ENCODE results near the gene GALNT18. TPM values are rescaled to one million over a fixed set of nuclear protein-coding genes. Genes with fewer than 3 reads are reported as not detected.

GALNT18 gene
- total RNA-seq, 1 donor from 2014 or later, result 22.1 TPM

DNA sequence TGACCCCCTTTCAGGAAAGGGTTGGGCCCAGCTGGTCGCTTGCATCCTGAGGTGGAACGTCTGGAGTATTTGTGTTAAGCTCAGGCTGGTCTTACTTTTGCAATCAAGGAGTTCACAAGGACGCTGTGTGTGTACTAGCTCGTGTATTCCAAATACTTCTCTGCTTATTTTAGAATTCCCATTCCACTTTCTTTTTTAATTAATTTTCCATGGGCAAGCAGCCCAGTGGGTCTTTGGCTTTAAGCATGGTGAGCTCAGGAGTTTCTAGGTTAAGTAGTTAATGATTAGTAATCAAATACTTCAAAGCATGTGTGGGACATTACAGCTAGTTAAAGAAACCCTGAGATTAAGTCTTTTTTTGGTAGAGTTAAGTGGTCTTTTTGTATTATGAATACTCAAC, 337.3 kb downstream of the GALNT18 start:
- Histone ChIP-seq H3K36me3 (no peaks in the 10 kb centered on the region), H3K27me3 (no peaks in the 10 kb centered on the region), H3K4me3 (no peak overlapping the region), H3K27ac (no peak overlapping the region), H3K9me3 (no peaks in the 10 kb centered on the region), H3K4me1 (no peaks in the 10 kb centered on the region)
- TF ChIP-seq POLR2A (IDR thresholded peaks at IDR 0.05) (no peak), POLR2AphosphoS5 (IDR thresholded peaks at IDR 0.05; ENCODE audit: insufficient read depth in 1 of 2, low read depth in 1 of 2) (no peak), CTCF (IDR thresholded peaks at IDR 0.05) (no peak)
- intact Hi-C loops (cut with DNase I), result no loop called here
- no peak for DNase-seq (ENCODE audit: extremely low spot score in 2 of 2)

- Histone ChIP-seq H3K27ac (no peak overlapping the region), H3K4me3 (no peak overlapping the region), H3K27me3 (no peaks in the 10 kb centered on the region), H3K36me3 (no peaks in the 10 kb centered on the region), H3K9me3 (no peaks in the 10 kb centered on the region), H3K4me1 (no peaks in the 10 kb centered on the region)
- no peak for DNase-seq (ENCODE audit: extremely low spot score in 2 of 2)
- TF ChIP-seq POLR2AphosphoS5 (IDR thresholded peaks at IDR 0.05; ENCODE audit: insufficient read depth in 1 of 2, low read depth in 1 of 2), result no peak
- TF ChIP-seq CTCF (IDR thresholded peaks at IDR 0.05), result no peak
- no peak for TF ChIP-seq POLR2A (IDR thresholded peaks at IDR 0.05)
- intact Hi-C loops (cut with DNase I), result no loop called here
Observed at GRCh38 chr11:11281626-11282025, 340.2 kb downstream of the GALNT18 start.

DNA sequence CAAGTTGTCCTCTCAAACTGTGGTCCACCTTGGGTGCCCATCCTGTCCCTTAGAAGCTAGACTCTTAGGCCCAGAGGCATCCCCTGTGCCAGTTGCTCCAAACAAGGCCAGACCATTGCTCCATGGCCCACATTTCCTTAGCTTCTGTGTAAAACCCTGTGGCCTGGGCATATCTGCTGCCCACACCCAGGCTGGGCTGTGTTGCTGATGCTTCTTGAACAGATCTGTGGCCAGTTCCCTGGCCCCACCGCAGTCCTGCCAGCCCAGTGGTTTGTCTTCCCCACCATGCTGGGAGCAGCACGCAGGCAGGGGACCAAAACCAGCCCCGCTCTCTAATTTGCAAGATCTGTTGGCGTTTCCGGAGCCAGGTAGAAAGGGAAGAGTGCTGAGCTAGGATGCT, 341.0 kb downstream of the GALNT18 start:
- Histone ChIP-seq H3K27me3 (no peaks in the 10 kb centered on the region), H3K27ac (no peak overlapping the region), H3K9me3 (no peaks in the 10 kb centered on the region), H3K4me1 (no peaks in the 10 kb centered on the region), H3K4me3 (no peak overlapping the region), H3K36me3 (no peaks in the 10 kb centered on the region)
- no peak for TF ChIP-seq POLR2A (IDR thresholded peaks at IDR 0.05)
- no peak for TF ChIP-seq CTCF (IDR thresholded peaks at IDR 0.05)
- no peak for TF ChIP-seq POLR2AphosphoS5 (IDR thresholded peaks at IDR 0.05; ENCODE audit: insufficient read depth in 1 of 2, low read depth in 1 of 2)
- intact Hi-C loops (cut with DNase I), result no loop called here
- DNase-seq (ENCODE audit: extremely low spot score in 2 of 2), result no peak

DNA sequence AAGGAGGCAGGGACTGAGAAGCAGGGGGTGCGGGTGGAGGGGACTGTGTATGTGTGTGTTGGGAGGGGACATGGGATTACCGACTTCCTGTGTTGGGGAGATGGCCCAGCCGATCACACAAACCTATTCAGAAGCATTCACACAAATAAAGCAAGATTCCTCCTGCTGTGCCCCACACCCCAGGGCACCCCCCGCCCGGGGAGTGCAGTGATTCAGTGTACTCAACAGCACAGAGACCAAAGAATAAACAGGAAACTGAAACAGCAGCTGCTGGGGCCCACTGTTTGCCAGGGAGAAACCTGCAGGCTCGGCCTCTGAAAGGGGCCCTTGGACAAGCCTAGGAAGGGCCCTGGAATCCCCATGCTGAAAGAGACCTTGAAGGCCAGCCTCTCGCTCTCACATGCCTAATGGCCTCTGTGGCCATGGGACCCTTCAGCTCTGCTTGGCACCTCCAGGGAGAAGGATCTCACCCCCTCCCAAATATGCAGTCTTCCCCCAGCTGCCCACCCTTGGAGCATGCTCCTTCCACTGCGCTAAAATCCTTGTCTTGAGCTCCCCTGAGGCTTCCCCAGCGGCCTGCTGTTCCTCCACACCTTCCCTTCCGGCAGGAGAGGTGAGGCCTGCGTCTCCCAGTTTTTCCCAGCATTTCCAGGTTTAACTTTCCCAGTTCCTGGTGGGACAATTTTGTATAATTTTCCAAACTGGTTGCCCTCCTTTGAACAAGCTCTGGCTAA, 341.7 kb downstream of the GALNT18 start:
- no peak for TF ChIP-seq POLR2A (IDR thresholded peaks at IDR 0.05)
- no peak for TF ChIP-seq CTCF (IDR thresholded peaks at IDR 0.05)
- no peak for TF ChIP-seq POLR2AphosphoS5 (IDR thresholded peaks at IDR 0.05; ENCODE audit: insufficient read depth in 1 of 2, low read depth in 1 of 2)
- no peak for DNase-seq (ENCODE audit: extremely low spot score in 2 of 2)
- Histone ChIP-seq H3K9me3 (no peaks in the 10 kb centered on the region), H3K27me3 (no peaks in the 10 kb centered on the region), H3K36me3 (no peaks in the 10 kb centered on the region), H3K4me3 (no peak overlapping the region), H3K27ac (no peak overlapping the region), H3K4me1 (no peaks in the 10 kb centered on the region)
- intact Hi-C loops (cut with DNase I), result no loop called here

DNA sequence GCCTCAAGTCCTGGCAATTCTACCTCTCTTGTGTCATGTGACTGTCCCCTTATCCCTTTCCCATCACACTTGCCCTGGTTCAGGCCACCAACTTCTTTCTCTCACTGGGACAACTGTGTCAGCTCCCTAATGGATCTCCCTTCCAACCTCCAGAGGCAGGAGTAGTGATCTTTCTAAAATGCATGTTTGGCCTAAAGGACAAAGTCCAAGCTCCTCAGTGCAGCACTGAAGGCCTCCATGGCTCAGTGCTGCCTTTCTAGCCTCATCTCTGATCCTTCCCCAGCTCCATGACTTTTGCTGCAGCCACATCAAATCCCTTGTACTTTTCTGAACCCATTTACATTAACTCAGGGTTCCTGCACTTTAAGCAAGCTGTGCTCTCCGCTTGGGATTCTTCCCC, 349.6 kb downstream of the GALNT18 start:
- intact Hi-C loops (cut with DNase I), result no loop called here
- H3K4me1 ChIP-seq, result no peaks in the 10 kb centered on the region
- no peak for TF ChIP-seq CTCF (IDR thresholded peaks at IDR 0.05)
- no peak overlapping the region for H3K4me3 ChIP-seq
- no peak for DNase-seq (ENCODE audit: extremely low spot score in 2 of 2)
- H3K27me3 ChIP-seq, result no peaks in the 10 kb centered on the region
- no peak overlapping the region for H3K27ac ChIP-seq
- no peaks in the 10 kb centered on the region for H3K36me3 ChIP-seq
- no peaks in the 10 kb centered on the region for H3K9me3 ChIP-seq
